PC-3 (cell line): ENCODE results near the gene CHRND.

Experiments
- EZH2phosphoT487 ChIP-seq: fragments of 300-600 bp; sonication (generic); IDR thresholded peaks from 2 replicates; pipeline ENCODE4 v1.6.1; 2018; ENCODE audit warnings: mild to moderate bottlenecking, antibody characterized with exemption, low read length, borderline replicate concordance
- TF ChIP-seq, protein P1 (sequence below): fragments of 300-600 bp; sonication (generic); conservative IDR thresholded peaks from 2 replicates; pipeline ENCODE4 v1.5.1; 2017; ENCODE audit warnings: antibody characterized with exemption, low read depth, mild to moderate bottlenecking, low read length

DNA sequence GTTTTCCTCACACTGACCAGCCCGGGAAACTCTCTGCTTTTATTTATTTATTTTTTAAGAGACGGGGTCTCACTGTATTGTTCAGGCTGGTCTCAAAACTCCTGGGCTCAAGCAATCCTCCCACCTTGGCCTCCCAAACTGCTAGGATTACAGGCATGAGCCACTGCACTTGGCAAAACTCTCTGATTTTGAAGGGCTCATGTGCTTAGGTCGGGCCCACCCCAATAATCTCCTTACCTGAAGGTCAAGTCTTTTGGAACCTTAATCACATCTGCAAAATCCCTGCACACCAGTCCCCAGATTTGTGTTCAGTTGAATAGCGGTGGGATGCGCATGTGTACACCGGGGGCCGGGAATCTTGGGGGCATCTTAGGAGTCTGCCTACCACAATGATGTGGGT is 30.7 kb upstream of the CHRND start:
- TF ChIP-seq, protein P1, sequence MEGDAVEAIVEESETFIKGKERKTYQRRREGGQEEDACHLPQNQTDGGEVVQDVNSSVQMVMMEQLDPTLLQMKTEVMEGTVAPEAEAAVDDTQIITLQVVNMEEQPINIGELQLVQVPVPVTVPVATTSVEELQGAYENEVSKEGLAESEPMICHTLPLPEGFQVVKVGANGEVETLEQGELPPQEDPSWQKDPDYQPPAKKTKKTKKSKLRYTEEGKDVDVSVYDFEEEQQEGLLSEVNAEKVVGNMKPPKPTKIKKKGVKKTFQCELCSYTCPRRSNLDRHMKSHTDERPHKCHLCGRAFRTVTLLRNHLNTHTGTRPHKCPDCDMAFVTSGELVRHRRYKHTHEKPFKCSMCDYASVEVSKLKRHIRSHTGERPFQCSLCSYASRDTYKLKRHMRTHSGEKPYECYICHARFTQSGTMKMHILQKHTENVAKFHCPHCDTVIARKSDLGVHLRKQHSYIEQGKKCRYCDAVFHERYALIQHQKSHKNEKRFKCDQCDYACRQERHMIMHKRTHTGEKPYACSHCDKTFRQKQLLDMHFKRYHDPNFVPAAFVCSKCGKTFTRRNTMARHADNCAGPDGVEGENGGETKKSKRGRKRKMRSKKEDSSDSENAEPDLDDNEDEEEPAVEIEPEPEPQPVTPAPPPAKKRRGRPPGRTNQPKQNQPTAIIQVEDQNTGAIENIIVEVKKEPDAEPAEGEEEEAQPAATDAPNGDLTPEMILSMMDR = no peak
- no peak for TF ChIP-seq EZH2phosphoT487
